GM13977 (cell line): ENCODE data around the gene RAB36.

Experiments used
- DNase-seq: peaks from one replicate; pipeline ENCODE4 v3.0.0; 2012; ENCODE audit warnings: low spot score
- CTCF ChIP-seq: IDR thresholded peaks from 2 replicates; pipeline ENCODE4 v1.5.1; 2012; ENCODE audit warnings: mild to moderate bottlenecking, control low read depth; ENCODE audit not compliant: insufficient read depth; ENCODE audit errors: extremely low read depth, missing control alignments
- in situ Hi-C: fragments of 300-500 bp; cut with MboI; formaldehyde crosslinking; loops from one replicate; pipeline ENCODE4 v1.12.0; 2022; ENCODE audit warnings: low sequenced_read_pairs, low pct_unique_long_range_greater_than_20kb, mixed read lengths, inconsistent platforms; ENCODE audit not compliant: unreplicated experiment

Gene RAB36

GRCh38 chr22:23204125-23204488 is 58.8 kb downstream of the RAB36 start:
- in situ Hi-C loops = no loop called here

DNA sequence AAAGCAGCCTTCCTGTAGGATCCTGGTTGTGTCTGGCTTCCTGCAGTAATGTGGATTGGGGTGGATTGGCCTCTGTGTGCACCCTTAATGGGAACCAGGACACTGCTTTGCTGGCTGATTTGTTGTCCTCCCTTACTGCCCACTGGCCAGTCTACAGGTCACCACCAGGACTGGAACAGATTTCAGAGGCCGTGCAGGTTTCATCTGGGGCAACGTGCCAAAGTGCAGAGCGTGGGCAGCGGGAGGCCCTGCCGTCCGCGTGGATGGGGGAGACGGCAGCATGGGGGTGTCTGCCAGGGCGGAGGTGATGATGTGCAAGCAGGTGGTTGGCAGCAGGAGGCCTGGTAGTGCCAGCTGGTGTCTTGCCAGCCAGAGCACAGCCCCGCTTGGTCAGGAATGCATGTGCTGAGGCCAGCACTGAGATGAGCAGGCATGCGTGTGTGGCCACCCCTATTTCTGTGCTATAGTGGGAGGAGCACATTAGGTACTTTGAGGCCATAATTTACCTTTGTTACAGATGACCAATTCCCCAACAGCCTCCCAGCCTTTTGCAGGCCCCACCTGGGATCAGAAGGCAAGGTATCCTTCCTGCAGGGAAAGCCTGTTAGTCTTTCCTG is 59.4 kb downstream of the RAB36 start:
- no peak for TF ChIP-seq CTCF
- no peak for DNase-seq
- in situ Hi-C loops = no loop called here

More at GRCh38 chr22:23204125-23204488, 58.8 kb downstream of the RAB36 start:
- DNase-seq = no peak
- no peak for TF ChIP-seq CTCF

DNA sequence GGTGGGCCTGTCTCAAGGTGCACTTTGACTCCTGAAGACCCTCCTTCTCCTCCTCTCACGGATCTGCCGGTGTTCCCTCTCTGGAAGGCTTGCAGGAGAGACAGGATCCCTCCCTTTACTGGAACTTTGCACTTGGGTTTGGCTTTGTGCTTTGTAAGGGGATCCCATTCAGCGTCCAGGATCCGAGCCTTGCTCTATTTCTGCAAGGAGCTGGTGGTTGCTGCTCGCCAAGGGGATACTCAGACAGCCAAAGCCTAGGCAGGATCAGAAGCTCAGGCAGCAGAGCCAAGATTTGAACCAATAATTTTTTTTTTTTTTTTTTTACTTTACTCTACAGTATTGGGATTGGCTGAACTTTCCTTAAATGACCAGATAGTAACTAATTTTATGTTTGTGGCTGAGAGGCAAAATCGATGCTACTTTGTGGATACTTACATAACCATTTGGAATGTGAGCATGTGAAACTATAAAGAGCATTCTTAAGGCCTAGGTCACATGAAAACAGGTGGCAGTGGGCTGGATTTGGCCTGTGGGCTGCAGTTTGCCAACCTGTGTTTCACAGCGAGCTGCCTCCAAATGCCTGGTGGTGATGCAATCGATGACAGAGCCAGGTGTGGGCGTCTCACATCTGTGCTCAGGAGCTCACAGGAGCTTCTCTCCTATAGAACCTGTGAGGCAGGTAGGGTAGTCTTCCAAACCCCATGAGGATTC is 60.2 kb downstream of the RAB36 start:
- in situ Hi-C loops = no loop called here
- TF ChIP-seq CTCF = no peak
- DNase-seq = no peak

DNA sequence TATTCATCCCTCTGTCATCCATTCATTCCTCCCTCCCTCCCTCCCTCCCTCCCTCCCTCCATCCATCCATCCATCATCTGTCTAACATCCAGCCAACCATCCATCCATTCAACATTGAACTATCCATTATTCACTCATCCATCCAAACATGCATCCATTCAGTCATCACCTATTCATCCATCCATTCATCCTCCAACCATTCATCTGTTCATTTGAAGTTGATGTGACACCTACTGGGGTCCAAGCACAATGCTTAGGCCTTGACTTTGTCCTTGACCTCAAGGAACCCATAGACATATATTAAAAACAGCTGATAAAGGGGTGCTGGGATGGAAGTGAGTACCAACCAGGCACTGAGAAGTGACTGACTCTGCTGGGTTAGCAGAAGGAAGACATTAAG is 61.6 kb downstream of the RAB36 start:
- no peak for TF ChIP-seq CTCF
- DNase-seq = no peak
- in situ Hi-C loops = no loop called here

GRCh38 chr22:23207729-23208393 is 62.6 kb downstream of the RAB36 start:
- DNase-seq = no peak
- TF ChIP-seq CTCF = no peak
- in situ Hi-C loops = no loop called here

GRCh38 chr22:23210428-23211170 is 65.3 kb downstream of the RAB36 start:
- TF ChIP-seq CTCF = no peak
- DNase-seq = no peak
- in situ Hi-C loops = no loop called here
